NCI-H1417 (cell line): ENCODE results near the gene MOGAT1.
"Not testable (repeated sequence)": the region's sequence is repeated elsewhere in the genome, so short reads cannot be mapped to it uniquely, and the experiment has no call there.

Experiments used
- DNase-seq, 3 experiments: peaks; one replicate each; lab custom pipeline; 2025; lab: John Stamatoyannopoulos, UW

MOGAT1 gene

DNA sequence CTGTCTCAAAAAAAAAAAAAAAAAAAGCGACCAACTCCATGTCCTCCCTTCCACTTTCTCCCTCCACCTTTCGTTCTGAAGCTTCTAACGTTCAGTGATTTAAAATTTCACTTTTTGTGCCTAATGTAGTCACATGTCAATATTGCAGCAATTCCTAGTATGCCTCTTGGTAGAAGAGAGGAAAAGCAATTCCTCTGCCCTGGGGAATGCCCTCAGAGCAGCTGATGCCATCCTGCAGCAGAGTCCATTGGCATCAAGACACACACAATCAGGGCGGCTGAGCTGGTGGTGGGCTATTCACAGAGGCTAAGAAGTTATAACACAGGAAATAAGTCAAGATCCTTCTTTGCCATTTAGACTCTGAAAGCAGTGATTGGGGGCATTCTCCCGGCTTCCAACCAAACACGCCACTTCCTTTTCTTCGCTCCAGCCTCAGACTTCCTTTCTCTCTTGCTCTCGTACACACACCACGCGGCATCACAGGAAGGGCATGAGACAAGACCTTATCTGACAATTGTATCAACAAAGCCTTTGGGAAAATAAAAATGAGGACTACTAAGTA is 71.9 kb downstream of the MOGAT1 start:
- DNase-seq: no peak

DNA sequence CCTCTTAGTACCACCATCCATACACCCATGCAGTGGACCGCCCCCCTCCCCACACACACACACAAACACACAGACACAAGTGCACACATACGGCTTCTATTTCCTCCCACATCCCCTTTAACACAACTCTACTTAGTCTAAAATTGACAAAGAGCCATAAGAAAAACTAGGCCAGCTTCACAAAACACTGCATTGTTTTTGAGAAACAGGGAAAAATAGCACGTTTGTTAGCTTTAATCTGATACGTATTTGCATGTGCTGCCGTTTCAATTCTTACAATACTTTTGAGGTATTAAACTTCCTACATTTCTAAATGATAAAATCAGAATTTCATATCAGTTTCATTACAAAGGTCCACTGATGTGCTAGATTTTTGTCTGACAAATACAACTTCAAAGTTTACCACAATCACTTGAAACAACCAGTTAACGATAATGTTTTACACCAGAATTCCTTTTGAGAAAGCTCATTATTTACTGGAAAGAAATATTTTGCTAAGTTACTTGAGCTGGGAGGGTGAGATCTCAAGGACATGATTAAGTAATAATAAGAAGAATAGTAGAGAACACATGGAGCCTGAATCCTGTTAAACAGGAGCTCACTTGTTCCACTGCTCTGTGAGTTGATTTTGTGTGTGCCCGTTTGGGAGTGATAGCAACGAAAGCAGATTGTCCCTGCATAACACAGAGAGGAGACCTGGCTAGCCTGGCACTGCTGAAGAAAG is 74.5 kb downstream of the MOGAT1 start:
- DNase-seq: no peak

DNA sequence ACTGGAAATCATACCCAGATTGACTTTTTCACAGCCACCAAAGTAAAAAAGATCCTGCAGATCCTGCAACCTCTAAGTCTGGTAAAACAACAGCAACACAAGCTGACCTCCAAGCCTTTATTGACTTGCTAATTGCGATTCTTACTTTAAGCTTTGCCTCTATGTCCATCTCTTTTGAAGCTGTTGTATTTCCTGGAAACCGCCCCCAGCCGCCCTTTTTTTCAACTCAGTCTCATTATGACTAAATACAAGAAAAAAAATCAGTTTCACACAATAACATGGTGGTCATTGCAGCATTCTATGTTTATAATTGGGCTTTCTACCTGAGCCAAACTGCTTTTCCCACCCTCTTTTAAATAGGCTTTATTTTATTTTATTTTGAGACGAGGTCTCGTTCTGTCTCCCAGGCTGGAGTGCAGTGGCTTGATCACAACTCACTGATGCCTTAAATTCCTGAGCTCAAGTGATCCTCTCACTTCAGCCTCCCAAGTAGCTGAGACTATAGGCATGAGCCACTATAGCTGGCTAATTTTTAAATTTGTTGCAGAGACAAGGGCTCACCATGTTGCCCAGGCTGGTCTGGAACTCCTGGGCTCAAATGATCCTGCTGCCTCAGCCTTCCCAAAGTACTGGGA is 76.2 kb downstream of the MOGAT1 start:
- DNase-seq: no peak

DNA sequence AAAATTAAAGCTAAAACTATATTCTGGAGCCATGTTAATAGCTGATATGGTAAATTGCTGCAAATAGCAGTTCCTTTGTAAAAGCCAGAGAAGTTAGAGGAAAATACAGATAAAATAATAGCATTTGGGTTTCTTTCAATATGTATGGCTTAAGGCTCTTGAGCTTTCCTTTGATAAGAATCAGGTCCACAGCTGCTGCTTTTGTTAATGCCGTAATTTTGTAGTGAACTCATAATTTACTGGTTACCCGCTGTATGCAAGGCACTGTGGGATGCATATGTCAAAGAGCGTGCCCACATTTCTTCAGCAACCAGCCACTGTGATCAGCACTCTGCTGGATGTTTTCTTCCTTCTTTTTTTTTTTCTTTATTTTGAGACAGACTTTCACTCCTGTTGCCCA is 79.1 kb downstream of the MOGAT1 start:
- no peak for DNase-seq

DNA sequence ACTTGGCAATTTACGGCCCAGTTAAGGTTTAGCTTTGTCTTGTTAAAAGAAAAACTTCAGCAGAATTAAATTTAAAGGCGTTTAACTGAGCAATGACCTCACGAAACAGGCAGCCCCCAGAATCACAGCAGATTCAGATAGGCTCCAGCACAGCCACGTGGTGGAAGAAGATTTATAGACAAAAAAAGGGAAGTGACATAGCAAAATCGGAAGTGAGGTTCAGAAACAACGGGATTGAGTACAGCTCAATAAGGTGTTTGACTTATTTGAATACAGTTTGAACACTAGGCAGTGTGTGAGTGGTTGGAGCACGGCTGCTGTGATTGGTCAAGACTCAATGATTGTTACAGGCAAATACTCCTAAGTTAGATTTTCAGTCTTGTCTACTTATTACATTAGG is 79.8 kb downstream of the MOGAT1 start:
- no peak for DNase-seq

DNA sequence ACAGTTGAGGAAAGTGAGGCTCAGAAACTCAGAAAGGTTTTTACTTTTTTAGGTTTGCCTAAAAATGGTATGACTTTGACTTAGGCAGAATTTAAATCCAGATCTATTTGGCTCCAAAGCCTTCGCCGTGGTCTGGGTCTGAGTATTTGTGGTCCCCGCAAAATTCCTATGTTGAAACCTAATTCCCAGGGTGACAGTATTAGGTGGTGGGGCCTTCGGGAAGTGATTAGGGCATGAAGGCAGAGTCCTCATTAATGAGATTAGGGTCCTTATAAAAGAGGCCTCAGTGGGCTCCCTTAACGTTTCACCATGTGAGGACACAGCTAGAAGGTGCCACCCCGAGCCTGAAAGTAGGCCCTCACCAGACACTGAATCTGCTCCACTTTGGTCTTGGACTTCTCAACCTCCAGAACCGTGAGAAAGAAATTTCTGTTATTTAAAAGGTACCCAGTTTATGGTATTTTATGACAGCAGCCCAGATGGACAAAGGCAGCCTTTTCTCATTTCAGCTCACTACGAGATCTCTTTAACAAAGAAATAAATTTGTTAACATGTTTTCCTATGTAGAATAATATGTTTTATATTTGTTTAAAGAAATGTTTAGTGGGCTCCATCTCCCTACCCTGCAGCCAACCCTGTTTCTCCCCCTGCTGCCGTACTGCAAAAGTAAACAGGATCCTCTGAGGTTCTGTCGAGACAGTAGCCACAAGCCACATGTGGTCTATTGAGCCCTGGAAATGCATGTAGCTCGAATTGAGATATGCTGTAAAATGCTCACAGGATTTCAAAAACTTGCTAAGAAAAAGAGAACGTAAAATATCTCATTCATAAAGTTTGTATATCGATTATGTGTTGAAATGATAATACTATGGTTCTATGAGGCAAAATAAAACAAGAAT is 80.6 kb downstream of the MOGAT1 start:
- DNase-seq: peak in 1 of 3 experiments; percentile 24

DNA sequence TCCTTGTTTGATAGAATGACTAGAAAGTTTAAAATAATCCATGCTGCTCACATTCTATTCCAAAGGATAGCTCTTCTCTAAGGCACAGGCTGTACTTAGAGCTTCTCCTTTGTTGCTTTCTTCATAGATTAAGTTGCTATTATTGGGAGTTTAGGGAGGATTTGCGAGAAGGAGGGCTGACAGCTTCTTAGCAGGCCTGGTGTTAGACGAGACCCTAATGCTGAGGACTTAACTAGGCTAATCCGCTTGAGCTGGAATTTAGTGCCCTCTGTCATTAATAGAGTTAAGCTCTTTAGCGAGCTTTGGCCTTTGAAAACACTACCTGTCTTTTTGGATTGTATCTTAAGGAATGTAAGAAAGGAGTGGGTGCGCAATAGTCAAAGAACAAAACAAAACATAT is 81.3 kb downstream of the MOGAT1 start:
- no peak for DNase-seq

DNA sequence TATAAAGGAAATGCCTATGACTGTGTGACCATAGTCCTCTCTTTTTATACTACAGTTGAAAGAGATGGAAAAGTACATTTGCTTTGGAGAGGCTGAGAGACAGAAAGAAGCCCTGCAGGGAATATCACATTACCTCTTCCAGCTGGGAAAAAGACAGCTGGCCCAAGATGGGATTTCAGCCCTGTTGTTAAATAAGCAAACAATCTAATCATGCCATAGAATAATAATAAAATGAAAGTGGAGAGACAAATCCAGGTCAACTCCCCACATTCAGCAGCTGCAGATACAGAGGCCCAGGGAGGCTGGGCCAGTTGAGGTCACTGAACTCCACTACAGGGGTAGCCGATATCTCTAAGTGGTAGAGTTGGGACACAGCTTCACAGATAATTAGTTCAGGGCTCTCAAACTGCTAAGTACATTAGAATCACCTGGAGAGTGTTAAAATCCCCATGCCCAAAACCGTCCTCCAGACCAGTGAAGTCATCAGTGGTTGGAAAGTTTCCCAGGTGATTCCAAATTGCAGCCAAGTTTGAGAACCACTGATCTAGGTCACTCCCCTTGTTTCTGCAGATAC is 81.9 kb downstream of the MOGAT1 start:
- DNase-seq: peak; percentile 53 to 89 (median 67)

DNA sequence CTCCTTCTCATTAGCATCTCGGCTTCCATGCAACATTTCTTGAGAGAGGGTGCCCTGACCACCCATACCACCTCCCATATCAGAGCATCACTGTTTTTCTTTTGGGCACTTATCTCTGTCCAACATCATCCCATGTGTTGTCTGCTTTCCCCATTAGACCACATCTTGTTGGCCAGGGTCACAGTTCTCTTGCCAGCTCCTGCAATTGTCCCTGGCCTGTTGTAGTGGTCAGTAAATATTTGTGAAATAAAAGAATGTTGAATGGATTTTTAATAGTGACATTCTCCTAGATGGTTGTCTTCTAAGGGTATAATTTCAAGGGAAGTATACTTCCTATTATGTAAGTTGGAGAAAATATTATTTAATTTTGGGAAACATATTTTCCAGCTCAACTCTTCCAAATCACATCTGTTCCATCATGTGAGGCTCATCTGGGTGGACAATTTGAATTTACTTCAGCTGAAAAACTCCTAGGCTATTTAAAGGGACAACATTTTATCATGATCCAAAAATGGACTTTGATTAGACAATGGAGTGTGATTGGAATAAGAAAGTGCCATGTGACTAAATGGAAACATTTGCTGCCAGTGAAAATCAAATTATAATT is 83.0 kb downstream of the MOGAT1 start:
- no peak for DNase-seq

DNA sequence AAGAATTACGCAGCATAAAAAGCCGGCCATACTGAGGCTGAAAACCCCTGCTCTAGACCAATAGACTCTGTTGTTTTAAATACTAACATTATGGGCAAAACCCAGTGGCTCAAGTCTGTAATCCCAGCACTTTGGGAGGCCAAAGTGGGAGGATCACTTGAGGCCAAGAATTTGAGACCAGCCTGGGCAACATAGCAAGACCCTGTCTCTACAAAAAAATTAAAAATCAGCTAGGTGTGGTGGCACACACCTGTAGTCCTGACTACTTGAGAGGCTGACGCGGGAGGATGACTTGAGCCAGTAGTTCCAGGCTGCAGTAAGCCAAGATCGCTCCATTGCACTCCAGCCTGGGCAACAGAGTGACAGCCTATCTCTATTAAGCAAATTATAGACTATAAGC is 84.1 kb downstream of the MOGAT1 start:
- DNase-seq: not testable (repeated sequence)

DNA sequence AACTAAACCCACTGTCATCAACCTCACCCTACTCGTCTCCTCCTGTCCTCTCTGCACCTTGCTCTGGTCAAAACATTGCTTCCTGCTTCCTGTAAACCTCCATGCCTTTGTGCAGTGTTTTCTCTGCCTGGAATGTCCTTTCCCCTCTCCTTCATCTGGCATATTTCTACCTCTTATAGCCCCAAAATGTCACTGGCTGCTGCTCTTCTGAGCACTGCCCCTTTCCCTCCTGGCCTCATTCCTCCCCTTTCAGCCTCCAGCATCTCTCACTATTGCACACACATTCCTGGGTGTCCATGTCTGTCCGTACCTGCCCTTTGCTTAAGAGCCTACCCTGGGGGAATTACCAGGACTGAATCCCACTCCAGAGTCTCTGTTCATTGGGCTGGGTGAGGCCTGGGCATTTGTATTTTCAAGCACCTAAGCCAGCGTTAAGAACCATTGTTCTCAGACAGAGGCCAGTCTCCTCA is 84.9 kb downstream of the MOGAT1 start:
- no peak for DNase-seq

DNA sequence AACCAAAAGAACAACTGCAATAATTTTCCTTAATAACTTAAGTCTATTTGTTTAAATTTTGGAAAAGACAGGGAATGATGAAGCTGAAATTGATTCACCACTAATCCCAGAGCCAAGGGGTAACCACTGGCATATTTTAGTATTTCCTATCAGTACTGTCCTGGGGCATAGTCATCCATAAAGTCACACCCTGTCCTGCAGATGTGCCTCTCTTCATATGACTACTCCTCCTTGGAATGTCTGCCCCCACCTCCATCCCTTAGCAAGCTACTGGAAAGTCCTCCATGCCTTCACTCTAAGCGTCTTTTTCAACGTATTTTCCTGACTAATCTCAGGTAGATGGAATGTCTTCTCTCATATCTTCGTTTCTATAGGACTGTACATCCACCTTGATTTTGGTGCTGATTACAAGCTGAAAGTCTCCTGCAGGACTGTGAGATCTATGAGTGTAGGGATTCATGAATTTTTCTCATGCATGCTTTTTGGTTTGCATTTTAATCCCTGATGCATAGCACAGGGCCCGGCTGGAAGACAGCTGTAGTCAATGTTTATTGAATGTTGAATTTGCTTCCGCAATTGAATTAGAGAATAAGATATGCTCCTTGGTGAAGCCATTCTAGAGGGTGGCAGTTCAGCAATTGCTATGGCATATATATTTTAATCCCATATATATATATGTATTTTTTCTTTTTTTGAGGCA is 85.6 kb downstream of the MOGAT1 start:
- DNase-seq: no peak
